GM21576 (cell line): ENCODE measurements around the gene EXOSC10.
"Not testable (repeated sequence)": the region's sequence is repeated elsewhere in the genome, so short reads cannot be mapped to it uniquely, and the experiment has no call there.

ENCODE experiments used
- ATAC-seq: cut with Tn5 transposase; IDR thresholded peaks from one replicate; pipeline ENCODE4 v1.9.1; 2021; ENCODE audit warnings: mild to moderate bottlenecking, moderate library complexity; ENCODE audit not compliant: unreplicated experiment

The EXOSC10 gene

DNA sequence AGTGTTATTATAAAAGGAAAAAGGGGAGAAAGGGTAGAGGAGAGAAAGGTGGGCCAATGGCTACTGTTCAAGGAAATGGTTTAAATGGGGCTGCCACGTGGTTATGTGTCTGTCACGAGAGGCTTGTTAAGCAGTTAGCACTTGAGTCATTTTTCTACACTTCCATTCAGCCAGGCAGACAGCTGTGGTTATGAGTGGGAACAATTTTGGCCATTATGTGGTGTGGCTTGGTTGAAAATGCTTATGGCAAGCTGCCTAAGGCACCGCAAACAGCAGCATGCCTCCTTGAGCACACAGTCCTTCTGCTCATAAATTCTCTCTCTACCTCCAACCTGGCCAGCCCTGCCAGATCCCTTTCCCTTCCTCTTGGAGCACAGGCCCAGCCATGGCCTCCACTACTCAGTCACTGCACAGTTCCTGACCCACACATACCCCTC is 36.7 kb downstream of the EXOSC10 start:
- no peak for ATAC-seq

DNA sequence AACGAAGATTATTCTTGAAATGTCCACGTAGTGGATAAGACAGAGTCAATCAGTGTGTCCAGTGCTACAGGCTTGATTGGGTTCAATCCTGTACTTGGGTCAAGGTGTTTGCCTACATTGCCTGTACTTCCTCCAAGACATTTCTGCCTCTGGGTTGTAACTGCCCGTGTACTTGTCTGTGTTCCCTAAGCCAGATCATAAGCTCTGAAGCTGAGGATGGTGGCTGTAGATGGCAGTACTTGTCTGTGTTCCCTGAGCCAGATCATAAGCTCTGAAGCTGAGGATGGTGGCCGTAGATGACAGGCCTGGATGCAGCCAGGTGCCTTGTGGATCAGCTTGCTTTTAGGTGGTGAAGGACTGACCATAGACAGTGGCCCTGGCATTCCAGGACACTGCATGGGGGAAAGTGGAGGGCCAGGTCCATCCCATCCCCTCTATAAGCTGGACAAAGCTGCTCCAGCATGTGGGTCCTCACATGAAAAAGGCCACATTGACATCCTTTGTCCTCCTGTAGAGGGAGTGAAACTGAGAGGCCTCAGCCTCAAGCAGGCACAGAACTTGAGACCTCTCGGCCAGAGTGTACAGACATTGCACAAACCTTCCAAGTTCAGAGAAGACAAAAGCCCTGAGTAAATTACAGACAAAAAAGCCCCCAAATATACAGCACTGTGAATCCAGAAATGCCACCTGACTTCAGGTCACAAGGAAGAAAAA is 37.9 kb downstream of the EXOSC10 start:
- ATAC-seq: no peak

GRCh38 chr1:11059968-11060830 is 39.5 kb downstream of the EXOSC10 start, which contains the start of gene SRM:
Gene SRM (minus strand): TSS chr1:11060018. CDS start chr1:11059943, 75 bp downstream.
- ATAC-seq: peak; percentile 82

GRCh38 chr1:11059155-11059967 is 40.3 kb downstream of the EXOSC10 start:
- peak; percentile 28 for ATAC-seq

GRCh38 chr1:11058595-11059154 is 41.0 kb downstream of the EXOSC10 start:
- ATAC-seq: no peak

- no peak for ATAC-seq
Measured at GRCh38 chr1:11058026-11058425, 41.6 kb downstream of the EXOSC10 start.

DNA sequence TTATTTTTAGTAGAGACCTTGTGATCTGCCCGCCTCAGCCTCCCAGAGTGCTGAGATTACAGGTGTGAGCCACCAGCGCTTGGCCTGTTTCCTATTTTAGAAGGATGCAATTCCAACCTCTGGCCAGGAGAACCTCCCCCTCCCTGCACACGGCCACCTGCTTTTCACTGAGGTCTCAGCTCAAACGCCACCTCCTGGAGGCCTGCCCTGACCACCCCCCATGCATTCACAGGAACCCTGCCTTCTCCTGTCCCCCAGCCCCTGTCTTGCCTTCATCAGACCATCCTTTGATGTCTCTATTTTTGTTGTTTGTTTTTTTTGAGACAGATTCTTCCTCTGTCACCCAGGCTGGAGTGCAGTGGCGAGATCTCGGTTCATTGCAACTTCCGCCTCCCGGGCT is 42.2 kb downstream of the EXOSC10 start:
- ATAC-seq: no peak

DNA sequence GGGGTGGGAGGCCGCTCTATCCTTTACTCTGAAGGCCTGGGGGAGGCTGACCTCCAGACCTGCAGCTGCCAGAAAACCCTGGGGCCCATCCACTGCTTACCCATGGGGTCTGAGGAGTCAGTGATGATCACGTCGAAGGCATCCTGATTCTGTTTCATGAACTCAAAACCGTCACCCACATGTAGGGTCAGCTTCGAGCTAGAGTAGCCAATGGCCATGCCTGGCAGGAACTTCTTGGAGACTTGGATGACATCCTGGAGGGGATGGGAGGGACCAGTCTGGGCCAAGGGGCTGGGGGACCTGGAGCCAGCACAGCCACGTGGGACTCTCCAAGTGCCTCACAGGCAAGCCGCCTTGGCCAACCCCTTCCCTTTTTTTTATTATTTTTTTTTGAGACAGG is 43.2 kb downstream of the EXOSC10 start:
- no peak for ATAC-seq

- ATAC-seq: no peak
Measured at GRCh38 chr1:11055676-11056075, 44.0 kb downstream of the EXOSC10 start.

GRCh38 chr1:11054666-11055065 is 45.0 kb downstream of the EXOSC10 start:
- ATAC-seq: no peak

DNA sequence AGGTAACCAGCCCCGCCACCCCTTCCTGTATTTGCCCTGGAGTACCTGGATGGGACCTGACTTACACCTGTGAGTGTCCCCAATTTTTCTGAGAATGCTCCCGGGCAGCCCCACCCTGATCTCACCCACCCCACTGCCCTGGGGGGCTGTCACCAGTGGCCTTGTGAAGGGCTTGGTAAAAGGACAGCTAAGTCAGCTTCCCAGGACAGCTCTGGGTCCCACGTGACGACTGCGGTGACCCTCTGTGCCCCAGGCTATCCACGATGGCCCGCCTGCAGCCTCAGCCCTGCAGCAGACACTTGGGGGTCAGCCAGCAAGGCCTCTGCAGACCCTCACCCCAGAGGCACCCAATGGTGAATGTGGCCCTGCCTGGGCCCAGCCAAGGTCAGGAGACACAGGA is 45.5 kb downstream of the EXOSC10 start:
- ATAC-seq: no peak

- ATAC-seq: no peak
Measured at GRCh38 chr1:11053758-11054137, 45.9 kb downstream of the EXOSC10 start.

GRCh38 chr1:11052839-11053757 is 46.6 kb downstream of the EXOSC10 start:
- ATAC-seq: no peak

DNA sequence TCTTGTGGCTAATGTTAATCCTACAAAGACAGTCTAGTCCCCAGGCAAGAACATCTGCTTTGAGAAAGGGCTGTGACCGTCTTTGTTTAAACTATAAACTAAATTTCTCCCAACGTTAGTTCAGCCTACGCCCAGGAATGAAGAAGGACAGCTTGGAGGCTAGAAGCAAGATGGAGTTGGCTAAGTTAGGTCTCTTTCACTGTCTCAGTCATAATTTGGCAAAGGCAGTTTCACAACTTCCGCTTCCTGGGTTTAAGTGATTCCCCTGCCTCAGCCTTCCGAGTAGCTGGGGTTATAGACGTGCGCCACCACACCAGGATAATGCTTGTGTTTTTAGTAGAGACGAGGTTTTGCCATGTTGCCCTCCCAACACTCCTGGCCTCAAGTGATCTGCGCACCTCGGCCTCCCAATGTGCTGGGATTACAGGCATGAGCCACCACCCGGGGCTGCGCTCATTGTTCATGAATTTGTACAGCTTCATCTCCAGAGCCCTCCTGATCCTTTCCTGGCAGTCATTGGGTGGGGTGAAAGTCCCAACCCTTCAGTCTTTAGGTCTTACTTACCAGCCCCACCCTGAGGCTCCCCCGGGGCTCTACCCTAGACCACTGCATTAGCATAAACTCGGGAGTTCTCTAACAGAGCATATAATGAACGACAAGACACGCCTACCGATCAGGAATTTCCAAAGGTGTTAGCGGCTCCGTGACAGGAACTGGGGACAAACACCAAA is 47.7 kb downstream of the EXOSC10 start:
- ATAC-seq: no peak

GRCh38 chr1:11051121-11051520 is 48.5 kb downstream of the EXOSC10 start:
- ATAC-seq: not testable (repeated sequence)

GRCh38 chr1:11046625-11047365 is 52.9 kb downstream of the EXOSC10 start, which contains the start of gene MASP2:
Gene MASP2 (minus strand): TSS chr1:11047239. CDS start chr1:11047207, 32 bp downstream.
- ATAC-seq: no peak

DNA sequence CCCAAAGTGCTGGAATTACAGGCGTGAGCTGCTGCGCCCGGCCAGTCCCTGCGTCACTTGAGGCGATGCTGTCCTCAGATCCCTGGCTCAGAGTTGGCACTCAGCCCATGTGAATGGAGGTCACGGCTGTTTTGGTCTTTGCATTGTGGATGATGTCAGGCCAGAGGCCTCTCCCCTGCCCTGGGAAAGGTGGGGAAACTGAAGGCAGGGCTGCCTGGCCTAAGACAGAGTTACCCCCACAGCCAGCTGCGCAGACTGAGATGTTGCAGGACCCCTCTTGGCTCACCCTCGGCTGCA is 53.5 kb downstream of the EXOSC10 start:
- ATAC-seq: no peak

DNA sequence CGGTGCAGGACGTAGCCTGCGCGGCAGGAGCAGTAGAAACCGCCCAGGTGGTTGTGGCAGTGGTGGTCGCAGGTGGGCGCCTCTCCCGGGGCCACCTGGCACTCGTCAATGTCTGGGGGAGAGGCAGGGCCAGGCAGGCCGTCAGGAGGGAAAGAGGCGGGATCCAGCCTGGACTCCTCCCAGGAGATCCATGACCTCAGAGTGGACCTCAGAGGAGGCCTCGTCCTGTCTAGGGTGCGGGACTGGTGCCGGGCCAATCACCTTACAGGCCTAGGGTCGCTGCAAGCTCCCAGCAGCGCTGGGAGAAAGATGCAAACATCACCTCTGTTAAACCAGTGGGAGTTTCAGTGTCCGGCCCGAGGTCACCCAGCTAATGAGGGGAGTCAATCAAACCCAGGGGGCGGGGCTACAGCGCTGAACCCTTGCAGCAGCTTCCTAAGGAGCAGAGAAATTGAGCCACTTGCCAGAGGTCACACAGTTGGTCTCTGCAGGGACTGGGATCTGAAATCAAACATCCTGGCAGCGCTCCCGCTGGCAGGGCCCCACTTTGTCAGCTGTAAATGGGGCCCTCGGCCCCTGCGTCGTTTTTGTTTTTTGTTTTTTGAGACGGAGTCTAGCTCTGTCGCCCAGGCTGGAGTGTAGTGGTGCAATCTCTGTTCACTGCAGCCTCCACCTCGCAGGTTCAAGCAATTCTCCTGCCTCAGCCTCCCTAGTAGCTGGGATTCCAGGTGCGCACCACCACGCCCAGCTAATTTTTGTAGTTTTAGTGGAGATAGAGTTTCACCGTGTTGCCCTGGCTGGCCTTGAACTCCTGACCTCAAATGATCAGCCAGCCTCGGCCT is 54.0 kb downstream of the EXOSC10 start:
- no peak for ATAC-seq
